Measurements from ENCODE around the gene ADGRG6.

Gene ADGRG6

DNA sequence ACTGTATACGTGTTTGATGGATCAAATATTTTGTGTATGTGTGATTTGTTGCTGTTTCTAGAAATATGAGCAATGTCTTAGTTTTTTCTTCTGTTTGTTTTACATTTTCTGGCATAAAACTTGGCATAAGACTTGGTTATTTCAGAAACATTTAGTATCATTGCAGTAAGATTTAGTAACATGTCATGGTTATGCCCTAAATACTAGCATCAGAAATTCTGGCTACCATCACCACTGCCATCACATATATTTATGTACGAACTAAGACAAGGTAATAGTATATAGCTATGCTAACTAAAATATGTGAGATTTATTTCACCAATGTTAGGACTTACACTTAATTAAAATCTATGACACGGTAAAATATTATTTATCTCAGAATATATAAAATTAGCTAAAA lies 10.3 kb upstream of the ADGRG6 start:
- Histone ChIP-seq H3F3A (ENCODE audit: insufficient read depth, low read length) (no peaks in the 10 kb centered on the region), H3K4me2 (ENCODE audit: low read length) (no peak overlapping the region), H3K27me3 (ENCODE audit: insufficient read depth, low read length) (no peaks in the 10 kb centered on the region), H3K4me3 (ENCODE audit: low read depth, low read length, poor library complexity, severe bottlenecking) (no peak overlapping the region), H3K79me2 (ENCODE audit: insufficient read depth, low read length) (no peaks in the 10 kb centered on the region), H3K9me2 (ENCODE audit: low read depth, low read length) (no peaks in the 10 kb centered on the region), H3K9me3 (ENCODE audit: low read length) (no peaks in the 10 kb centered on the region), H3K4me1 (ENCODE audit: insufficient read depth, low read length, severe bottlenecking) (no peaks in the 10 kb centered on the region), H2AFZ (ENCODE audit: low read length) (no peak overlapping the region), H3K9ac (ENCODE audit: low read length) (no peak overlapping the region), H3K36me3 (ENCODE audit: insufficient read depth, low read length) (no peaks in the 10 kb centered on the region), H3K27ac (ENCODE audit: low read depth, low read length, poor library complexity, severe bottlenecking) (no peak overlapping the region), H4K20me1 (ENCODE audit: insufficient read depth, low read length) (no peaks in the 10 kb centered on the region)
- no peak for TF ChIP-seq EZH2 (IDR thresholded peaks at IDR 0.05; ENCODE audit: borderline replicate concordance, low read length)

DNA sequence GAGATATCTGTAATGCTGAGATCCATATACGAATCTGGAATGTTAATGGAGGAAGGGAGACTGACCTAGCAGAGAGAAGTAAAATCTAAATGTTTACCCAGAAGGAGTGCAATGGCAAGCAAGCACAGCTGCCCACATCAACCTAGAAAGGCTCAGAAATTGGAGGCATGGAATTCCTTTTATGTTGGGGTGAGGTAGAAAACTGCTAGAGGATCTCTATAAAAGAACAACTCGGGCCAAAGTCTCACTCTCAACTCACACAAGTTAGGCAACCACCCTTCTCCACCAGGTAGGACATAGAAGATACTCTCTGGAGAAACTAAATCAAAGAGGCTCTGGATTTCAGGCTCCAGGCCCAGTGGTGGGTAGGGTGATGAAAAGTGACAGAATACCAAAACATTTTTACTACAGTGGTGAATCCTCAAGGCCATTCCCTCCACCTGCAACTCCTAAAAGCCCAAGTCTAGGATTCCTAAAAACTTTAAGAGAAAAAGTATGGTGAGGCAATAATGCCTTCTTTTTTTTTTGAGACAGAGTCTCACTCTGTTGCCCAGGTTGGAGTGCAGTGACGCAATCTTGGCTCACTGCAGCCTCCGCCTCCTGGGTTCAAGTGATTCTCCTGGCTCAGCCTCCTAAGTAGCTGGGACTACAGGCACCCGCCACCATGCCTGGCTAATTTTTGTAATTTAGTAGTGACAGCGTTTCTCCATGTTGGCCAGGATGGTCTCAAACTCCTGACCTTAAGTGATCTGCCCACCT lies 9.5 kb upstream of the ADGRG6 start:
- Histone ChIP-seq H3K4me1 (ENCODE audit: insufficient read depth, low read length, severe bottlenecking) (no peaks in the 10 kb centered on the region), H3K4me2 (ENCODE audit: low read length) (no peak overlapping the region), H3K27ac (ENCODE audit: low read depth, low read length, poor library complexity, severe bottlenecking) (no peak overlapping the region), H3K4me3 (ENCODE audit: low read depth, low read length, poor library complexity, severe bottlenecking) (no peak overlapping the region), H3K36me3 (ENCODE audit: insufficient read depth, low read length) (no peaks in the 10 kb centered on the region), H3K9ac (ENCODE audit: low read length) (no peak overlapping the region), H3K79me2 (ENCODE audit: insufficient read depth, low read length) (no peaks in the 10 kb centered on the region), H3F3A (ENCODE audit: insufficient read depth, low read length) (no peaks in the 10 kb centered on the region), H3K9me3 (ENCODE audit: low read length) (no peaks in the 10 kb centered on the region), H4K20me1 (ENCODE audit: insufficient read depth, low read length) (no peaks in the 10 kb centered on the region), H2AFZ (ENCODE audit: low read length) (no peak overlapping the region), H3K9me2 (ENCODE audit: low read depth, low read length) (no peaks in the 10 kb centered on the region), H3K27me3 (ENCODE audit: insufficient read depth, low read length) (no peaks in the 10 kb centered on the region)
- TF ChIP-seq, protein P1, sequence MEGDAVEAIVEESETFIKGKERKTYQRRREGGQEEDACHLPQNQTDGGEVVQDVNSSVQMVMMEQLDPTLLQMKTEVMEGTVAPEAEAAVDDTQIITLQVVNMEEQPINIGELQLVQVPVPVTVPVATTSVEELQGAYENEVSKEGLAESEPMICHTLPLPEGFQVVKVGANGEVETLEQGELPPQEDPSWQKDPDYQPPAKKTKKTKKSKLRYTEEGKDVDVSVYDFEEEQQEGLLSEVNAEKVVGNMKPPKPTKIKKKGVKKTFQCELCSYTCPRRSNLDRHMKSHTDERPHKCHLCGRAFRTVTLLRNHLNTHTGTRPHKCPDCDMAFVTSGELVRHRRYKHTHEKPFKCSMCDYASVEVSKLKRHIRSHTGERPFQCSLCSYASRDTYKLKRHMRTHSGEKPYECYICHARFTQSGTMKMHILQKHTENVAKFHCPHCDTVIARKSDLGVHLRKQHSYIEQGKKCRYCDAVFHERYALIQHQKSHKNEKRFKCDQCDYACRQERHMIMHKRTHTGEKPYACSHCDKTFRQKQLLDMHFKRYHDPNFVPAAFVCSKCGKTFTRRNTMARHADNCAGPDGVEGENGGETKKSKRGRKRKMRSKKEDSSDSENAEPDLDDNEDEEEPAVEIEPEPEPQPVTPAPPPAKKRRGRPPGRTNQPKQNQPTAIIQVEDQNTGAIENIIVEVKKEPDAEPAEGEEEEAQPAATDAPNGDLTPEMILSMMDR (IDR thresholded peaks at IDR 0.05; ENCODE audit: low read length): no peak
- no peak for TF ChIP-seq EZH2 (IDR thresholded peaks at IDR 0.05; ENCODE audit: borderline replicate concordance, low read length)

DNA sequence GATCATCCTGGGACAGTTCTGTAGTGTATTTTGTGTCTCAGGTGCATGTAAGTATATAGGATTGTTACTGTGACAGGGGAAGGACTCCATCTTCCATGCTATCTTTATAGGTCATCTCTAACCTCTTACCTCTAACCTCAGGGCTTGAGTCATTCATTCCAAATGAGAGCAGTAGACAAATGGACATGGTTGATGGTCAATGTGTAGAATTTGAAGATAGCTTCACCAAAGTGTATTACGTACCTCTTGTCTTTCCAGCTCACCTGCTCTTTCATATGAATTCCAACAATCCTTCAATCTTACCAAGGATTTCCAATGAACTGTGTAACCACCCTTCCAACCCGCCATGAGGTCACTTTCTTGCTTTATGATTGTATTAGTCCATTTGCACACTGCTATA lies 8.7 kb upstream of the ADGRG6 start:
- no peaks in the 10 kb centered on the region for H3K79me2 ChIP-seq (ENCODE audit: insufficient read depth, low read length)
- no peaks in the 10 kb centered on the region for H3F3A ChIP-seq (ENCODE audit: insufficient read depth, low read length)
- no peaks in the 10 kb centered on the region for H4K20me1 ChIP-seq (ENCODE audit: insufficient read depth, low read length)
- no peak overlapping the region for H2AFZ ChIP-seq (ENCODE audit: low read length)
- no peak overlapping the region for H3K9ac ChIP-seq (ENCODE audit: low read length)
- H3K4me1 ChIP-seq (ENCODE audit: insufficient read depth, low read length, severe bottlenecking): no peaks in the 10 kb centered on the region
- TF ChIP-seq, protein P1 (IDR thresholded peaks at IDR 0.05; ENCODE audit: low read length): no peak
- TF ChIP-seq EZH2 (IDR thresholded peaks at IDR 0.05; ENCODE audit: borderline replicate concordance, low read length): no peak
- H3K27me3 ChIP-seq (ENCODE audit: insufficient read depth, low read length): no peaks in the 10 kb centered on the region
- H3K4me3 ChIP-seq (ENCODE audit: low read depth, low read length, poor library complexity, severe bottlenecking): no peak overlapping the region
- no peak overlapping the region for H3K4me2 ChIP-seq (ENCODE audit: low read length)
- no peaks in the 10 kb centered on the region for H3K9me2 ChIP-seq (ENCODE audit: low read depth, low read length)
- H3K36me3 ChIP-seq (ENCODE audit: insufficient read depth, low read length): no peaks in the 10 kb centered on the region
- no peak overlapping the region for H3K27ac ChIP-seq (ENCODE audit: low read depth, low read length, poor library complexity, severe bottlenecking)
- no peaks in the 10 kb centered on the region for H3K9me3 ChIP-seq (ENCODE audit: low read length)

DNA sequence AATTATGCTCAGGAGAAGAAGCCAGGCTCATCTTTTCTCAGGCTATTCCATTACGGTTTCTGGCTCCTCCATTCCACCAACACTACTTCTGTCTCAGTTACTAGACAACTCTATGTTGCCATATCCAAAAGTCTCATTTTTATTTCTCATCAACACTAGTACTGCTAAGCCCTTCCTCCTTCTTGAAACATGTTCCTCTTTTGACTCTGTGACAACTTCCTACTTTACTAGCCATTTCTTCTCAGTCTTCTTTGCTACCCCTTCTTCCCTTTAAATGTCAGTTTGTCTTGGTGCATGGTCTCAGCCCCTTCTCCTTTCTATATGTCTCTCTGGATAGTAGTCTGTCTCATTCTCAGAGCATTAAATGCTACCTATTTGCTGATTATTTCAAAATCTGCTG lies 7.1 kb upstream of the ADGRG6 start:
- Histone ChIP-seq H3K79me2 (ENCODE audit: insufficient read depth, low read length) (no peaks in the 10 kb centered on the region), H3K9me3 (ENCODE audit: low read length) (no peaks in the 10 kb centered on the region), H3K4me3 (ENCODE audit: low read depth, low read length, poor library complexity, severe bottlenecking) (no peak overlapping the region), H2AFZ (ENCODE audit: low read length) (no peak overlapping the region), H4K20me1 (ENCODE audit: insufficient read depth, low read length) (no peaks in the 10 kb centered on the region), H3K9me2 (ENCODE audit: low read depth, low read length) (no peaks in the 10 kb centered on the region), H3K36me3 (ENCODE audit: insufficient read depth, low read length) (no peaks in the 10 kb centered on the region), H3K27ac (ENCODE audit: low read depth, low read length, poor library complexity, severe bottlenecking) (no peak overlapping the region), H3K4me2 (ENCODE audit: low read length) (no peak overlapping the region), H3K9ac (ENCODE audit: low read length) (no peak overlapping the region), H3K27me3 (ENCODE audit: insufficient read depth, low read length) (no peaks in the 10 kb centered on the region), H3K4me1 (ENCODE audit: insufficient read depth, low read length, severe bottlenecking) (no peaks in the 10 kb centered on the region), H3F3A (ENCODE audit: insufficient read depth, low read length) (no peaks in the 10 kb centered on the region)
- TF ChIP-seq EZH2 (IDR thresholded peaks at IDR 0.05; ENCODE audit: borderline replicate concordance, low read length): no peak
- TF ChIP-seq, protein P1 (IDR thresholded peaks at IDR 0.05; ENCODE audit: low read length): no peak

All from OCI-LY1 (cell line).